Kidney tubule cell (primary cell): Measurements from ENCODE around the gene TMBIM1.

Source experiments
- DNase-seq: peaks from one replicate; pipeline ENCODE4 v3.0.0-alpha.2; 2018; ENCODE audit warnings: low spot score

The TMBIM1 gene

GRCh38 chr2:218256612-218257350 is 35.5 kb downstream of the TMBIM1 start:
- no peak for DNase-seq

- peak; percentile 42 for DNase-seq
Observed at GRCh38 chr2:218255446-218255845, 36.9 kb downstream of the TMBIM1 start.

GRCh38 chr2:218253232-218253625 is 39.1 kb downstream of the TMBIM1 start:
- no peak for DNase-seq

GRCh38 chr2:218252509-218253231 is 39.6 kb downstream of the TMBIM1 start:
- no peak for DNase-seq

- no peak for DNase-seq
Observed at GRCh38 chr2:218249691-218250090, 42.6 kb downstream of the TMBIM1 start.

GRCh38 chr2:218245214-218245613 is 47.1 kb downstream of the TMBIM1 start:
- no peak for DNase-seq

- DNase-seq, result no peak
Observed at GRCh38 chr2:218244665-218245064, 47.6 kb downstream of the TMBIM1 start.

GRCh38 chr2:218244204-218244603 is 48.1 kb downstream of the TMBIM1 start:
- no peak for DNase-seq

GRCh38 chr2:218238887-218239286 is 53.4 kb downstream of the TMBIM1 start:
- DNase-seq, result no peak

GRCh38 chr2:218236829-218237228 is 55.5 kb downstream of the TMBIM1 start:
- no peak for DNase-seq

- DNase-seq, result no peak
Observed at GRCh38 chr2:218235017-218235416, 57.3 kb downstream of the TMBIM1 start.

- no peak for DNase-seq
Observed at GRCh38 chr2:218234521-218234920, 57.8 kb downstream of the TMBIM1 start.

- no peak for DNase-seq
Observed at GRCh38 chr2:218233543-218233942, 58.8 kb downstream of the TMBIM1 start.

- peak; percentile 99 for DNase-seq
Observed at GRCh38 chr2:218230882-218231281, 61.4 kb downstream of the TMBIM1 start.

GRCh38 chr2:218229851-218230250 is 62.5 kb downstream of the TMBIM1 start:
- peak; percentile 72 for DNase-seq

- peak; percentile 86 for DNase-seq
Observed at GRCh38 chr2:218229239-218229638, 63.1 kb downstream of the TMBIM1 start.

GRCh38 chr2:218228366-218229090 is 63.8 kb downstream of the TMBIM1 start:
- peak; percentile 77 for DNase-seq

- no peak for DNase-seq
Observed at GRCh38 chr2:218226903-218227302, 65.4 kb downstream of the TMBIM1 start.
